SK-N-MC (cell line): ENCODE data around the gene SMYD3.

ENCODE experiments used
- EZH2 ChIP-seq: fragments of 200-600 bp; sonication (generic); IDR thresholded peaks from one replicate; pipeline ENCODE4 v1.6.1; 2017; ENCODE audit warnings: antibody characterized with exemption
- FOXP2 ChIP-seq: optimal IDR thresholded peaks from 2 replicates; pipeline ENCODE3; 2011; ENCODE audit warnings: mild to moderate bottlenecking, moderate library complexity; ENCODE audit not compliant: insufficient read depth; ENCODE audit errors: extremely low read length, control extremely low read depth
- POLR2AphosphoS5 ChIP-seq: IDR thresholded peaks from 2 replicates; pipeline ENCODE4 v1.6.1; 2012; ENCODE audit warnings: mild to moderate bottlenecking, low read depth, low read length, borderline replicate concordance

DNA sequence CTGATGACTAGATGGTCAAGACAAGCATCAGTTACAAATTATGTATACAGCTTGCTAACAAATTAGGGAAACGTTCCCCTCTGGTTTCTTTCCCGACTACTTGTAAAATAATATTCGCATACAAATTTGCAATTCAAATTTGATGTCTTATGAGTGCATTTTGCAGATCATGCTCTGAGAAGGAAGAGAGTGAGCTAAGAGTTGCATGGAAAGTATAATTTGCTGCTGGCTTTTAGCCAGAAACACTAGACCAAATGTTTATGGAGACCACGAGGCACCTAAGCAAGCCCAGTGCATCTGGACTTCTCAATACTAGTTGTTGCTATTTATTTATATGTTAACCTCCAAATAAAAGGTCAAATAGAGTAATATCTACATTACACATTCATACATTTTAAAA is 216.0 kb downstream of the SMYD3 start:
- TF ChIP-seq EZH2, result no peak
- peak; percentile 31; the same call in 1 of the 2 replicates for TF ChIP-seq POLR2AphosphoS5
- no peak for TF ChIP-seq FOXP2
